Measurements from ENCODE around the gene AMDHD2.

GRCh38 chr16:2507665-2508064 lies 12.5 kb upstream of the AMDHD2 start:
- TF ChIP-seq CTCF (IDR thresholded peaks at IDR 0.05 in 4 of 5, conservative IDR thresholded peaks at IDR 0.05 in 1 of 5) (no peak), POLR2A (IDR thresholded peaks at IDR 0.05) (no peak)
